ENCODE measurements around the gene GOLPH3.
"Not testable (repeated sequence)": the region's sequence is repeated elsewhere in the genome, so short reads cannot be mapped to it uniquely, and the experiment has no call there.

GOLPH3 gene

DNA sequence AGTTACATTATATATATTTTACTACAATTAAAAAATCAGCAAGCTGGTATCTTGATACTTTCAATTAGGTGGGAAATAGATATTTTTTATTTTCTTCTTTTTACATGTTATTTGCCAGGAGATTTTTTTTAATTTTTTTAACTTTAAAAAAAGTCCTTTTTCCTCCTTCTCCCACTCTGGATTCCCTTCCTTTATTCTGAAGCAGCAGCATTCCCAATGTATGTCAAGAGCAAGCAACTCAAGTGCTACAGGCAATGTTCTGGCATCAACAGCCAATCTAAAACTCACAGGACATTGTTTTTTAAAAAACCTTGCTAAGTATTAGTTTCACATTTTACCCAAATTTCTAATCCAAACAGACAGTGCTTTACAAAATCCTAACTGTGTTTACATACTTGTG is 41.4 kb downstream of the GOLPH3 start:
- DNase-seq: no peak

DNA sequence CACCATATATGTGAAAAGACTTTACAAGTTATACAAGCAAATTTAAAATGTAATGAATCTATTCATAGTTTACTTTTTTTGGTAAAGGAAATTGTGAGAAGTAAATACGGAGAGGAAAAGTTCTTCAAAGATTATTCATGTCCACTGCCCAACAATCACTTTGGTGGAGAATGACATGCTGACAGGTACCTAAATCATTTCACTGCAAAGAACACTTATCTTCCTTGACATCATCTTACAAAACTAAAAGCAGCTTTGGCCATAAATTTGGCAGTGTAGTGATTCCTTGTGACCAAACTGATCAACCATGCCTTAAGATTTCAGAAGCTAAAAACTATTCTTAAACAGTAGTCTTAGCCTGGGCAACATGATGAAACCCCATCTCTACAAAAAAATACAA is 42.5 kb downstream of the GOLPH3 start:
- DNase-seq: no peak

DNA sequence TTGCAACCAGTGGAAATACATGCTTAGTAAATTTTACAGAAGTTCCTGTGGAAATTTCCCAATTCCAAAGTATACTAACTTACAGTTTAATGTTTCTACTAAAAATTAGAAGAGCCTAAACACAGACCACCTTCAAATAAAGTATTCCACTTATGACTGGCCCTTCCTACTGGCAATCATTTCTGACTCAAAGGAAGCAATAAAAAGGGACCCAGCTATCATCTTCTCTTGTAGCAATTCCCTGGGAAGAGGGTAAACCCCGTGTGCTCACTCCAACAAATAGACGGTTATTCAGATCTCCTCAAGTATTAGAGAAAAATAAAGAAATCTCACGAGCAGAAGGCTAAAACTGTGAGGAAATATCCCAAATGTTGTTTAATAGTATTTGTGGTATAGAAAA is 43.3 kb downstream of the GOLPH3 start:
- no peak for DNase-seq

DNA sequence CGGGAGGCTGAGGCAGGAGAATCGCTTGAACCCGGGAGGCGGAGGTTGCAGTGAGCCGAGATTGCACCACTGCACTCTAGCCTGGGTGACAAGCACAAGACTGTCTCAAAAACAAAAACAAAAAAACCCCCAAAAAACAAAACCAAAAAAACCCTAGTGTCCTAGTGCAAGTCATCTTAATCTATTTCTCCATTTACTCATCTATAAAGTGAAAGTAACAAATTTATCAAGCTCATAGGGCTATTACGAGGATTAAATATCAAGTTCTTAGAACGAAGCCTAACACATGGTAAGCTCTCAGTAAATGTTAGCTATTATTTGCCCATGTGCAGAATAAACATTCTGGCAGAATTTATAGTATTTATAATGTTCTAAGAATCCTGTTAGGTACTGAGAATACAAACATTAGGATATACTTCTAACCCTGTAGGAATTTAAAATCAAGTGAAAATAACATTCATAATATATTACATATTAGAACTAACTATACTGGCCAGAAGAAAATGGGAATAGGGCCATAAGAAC is 45.0 kb downstream of the GOLPH3 start:
- no peak for DNase-seq

DNA sequence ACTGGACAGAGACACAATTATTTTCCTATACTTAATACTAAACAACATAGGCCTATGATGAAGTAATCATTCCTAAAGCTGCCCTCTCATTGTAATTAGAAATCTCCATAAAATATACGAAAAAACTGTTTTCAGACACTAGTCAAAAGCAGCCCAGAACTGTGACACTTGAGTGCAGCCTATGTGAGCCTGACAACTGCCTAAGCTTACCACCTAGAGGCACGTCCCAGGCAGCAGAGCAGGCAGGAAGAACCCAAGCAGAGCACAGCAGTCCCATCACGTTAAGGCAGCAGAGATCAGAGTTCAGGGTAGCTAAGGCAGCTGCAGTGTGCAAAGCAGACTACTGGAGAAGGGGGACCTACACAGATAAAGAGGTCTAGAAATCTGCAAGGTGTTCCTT is 46.4 kb downstream of the GOLPH3 start:
- no peak for DNase-seq

DNA sequence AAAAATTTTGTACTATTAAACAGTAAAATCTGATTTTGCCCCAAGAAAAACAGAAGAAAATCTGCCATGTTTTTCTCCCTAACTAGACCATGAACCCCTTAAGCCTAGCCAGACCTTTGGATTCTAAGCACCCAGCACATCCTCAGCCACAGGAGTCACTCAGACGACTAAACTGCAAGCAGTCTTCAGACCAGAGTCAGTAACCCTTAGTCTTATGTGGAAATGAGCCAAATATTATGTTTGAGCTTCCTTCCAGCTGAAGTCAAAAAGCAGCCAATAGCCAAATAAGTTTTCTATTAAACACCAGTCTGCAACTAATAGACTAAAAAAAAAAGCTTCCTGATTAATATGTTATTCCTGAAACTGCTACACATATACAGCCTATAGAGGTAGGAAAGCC is 47.4 kb downstream of the GOLPH3 start:
- DNase-seq: no peak

DNA sequence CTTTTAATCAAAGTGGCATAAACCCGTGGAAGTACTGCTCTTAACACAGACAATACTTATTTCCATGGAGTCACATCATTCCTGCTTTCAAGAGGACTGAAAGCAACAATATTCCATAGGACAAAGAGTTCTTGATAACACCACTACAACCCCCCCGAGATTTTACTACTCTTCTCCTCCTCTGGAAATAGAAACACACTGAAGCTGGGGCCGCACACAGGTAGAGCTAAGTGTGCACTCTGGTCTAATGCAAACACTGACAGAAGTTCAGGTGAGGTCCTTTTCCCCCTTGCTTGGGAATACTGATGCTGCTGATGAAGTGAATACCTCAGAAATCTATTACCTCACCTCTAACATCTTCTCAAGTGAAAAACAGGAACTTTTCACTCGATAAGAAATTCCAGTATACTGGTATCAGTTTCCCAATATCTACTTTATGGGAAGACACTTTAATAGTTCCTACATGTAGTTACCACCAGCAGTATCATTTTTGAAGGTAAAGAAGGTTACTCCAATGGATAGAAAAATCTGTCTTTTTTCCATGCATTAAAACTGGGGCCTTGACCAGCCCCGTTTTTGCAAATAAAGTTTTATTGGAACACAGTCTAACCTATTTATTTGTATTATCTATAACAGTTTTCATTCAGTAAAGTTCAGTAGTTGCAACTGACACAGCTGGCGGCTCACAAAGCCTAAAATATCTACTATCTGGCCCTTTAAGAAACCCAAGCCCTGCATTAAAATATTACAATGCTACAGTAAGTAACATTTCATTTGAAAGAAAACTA is 50.0 kb downstream of the GOLPH3 start:
- no peak for DNase-seq

DNA sequence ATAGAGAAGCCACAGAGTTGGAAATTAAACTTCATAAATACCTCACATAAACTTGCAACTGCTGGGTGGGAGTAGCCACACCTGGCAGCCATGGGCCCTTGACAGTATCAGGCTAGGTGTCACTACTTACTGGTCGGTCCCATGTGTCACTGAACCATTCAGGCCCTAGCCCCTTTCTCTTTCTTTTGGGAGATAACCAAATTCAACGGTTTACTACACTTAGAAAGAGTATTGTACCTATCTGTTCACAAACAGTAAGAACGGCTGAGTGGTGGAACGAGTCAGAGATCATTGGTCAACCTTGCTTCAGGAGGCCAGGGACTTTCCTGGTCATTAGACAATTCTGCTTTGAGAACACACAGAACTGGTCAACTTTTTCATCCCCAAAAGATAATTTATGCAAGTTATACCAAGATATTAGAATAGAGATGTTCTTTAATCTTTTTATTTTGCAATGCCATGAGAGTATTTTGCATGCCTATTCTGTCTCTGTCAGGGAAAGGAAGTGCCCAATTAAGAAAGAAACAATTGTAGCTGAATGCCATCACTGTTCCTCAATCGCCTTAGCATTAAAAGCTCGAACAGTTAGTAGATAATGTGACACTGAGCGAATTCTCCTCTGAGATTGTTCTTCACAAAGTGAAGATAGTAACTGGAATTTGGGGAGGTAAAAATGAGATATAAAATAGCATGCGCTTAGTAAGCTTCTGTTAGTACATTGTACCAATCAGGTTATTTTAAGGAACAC is 50.9 kb downstream of the GOLPH3 start:
- no peak for DNase-seq

DNA sequence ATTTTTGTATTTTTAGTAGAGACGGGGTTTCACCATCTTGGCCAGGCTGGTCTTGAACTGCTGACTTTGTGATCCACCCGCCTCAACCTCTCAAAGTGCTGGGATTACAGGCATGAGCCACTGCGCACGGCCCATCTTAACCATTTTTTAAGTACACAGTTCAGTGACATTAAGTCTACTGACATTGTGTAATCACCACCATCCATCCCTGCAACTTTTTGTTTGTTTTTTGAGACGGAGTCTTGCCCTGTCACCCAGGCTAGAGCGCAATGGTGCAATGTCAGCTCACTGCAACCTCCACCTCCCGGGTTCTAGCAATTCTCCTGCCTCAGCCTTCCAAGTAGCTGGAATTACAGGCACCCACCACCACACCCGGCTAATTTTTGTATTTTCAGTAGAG is 55.2 kb downstream of the GOLPH3 start:
- DNase-seq: not testable (repeated sequence)

DNA sequence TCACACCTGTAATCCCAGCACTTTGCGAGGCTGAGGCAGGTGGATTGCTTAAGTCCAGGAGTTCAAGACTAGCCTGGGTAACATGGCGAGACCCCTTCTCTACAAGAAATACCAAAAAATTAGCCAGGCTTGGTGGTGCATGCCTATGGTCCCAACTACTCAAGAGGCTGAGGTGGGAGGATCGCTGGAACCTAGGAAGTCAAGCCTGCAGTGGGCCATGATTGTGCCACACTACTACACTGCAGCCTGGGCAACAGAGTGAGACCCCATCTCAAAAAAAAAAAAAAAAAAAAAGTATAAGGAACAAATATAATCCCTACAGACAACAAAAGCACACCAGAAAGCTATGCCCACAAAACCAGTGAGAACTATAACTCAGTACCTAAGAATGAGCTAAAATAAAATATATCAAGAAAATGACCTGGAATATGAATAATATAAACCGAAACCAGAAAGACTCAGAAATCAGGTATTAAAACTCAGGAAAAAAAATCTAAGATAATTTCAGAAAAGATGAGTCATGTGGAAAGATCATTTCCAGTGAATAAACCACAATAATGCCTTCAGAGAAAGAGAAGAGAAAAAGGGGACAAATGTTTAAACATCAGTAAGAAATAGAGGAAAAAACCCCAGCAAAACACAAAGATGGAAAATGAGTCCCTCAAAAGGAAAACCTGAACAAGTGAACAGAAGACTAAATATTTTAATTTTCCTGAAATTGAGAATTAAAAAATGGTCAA is 57.4 kb downstream of the GOLPH3 start:
- DNase-seq: no peak

DNA sequence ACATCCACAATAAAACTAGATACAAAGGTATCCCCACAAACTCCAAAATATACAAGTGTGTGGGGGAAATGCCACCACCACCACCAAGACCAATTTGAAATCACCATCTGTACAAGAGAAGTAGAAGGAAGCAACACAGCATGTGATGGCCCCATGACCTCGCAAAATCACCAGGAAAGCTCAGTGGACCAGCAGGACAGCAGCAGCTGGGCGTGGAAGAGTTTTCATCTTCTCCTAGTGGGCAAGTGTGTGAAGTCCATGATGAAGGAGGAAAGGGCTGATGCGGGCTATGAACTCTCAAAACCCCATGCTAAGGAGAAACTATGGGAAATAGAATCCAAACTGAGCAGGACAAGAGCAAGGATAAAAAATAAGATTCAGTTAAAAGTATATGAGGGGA is 58.1 kb downstream of the GOLPH3 start:
- no peak for DNase-seq

DNA sequence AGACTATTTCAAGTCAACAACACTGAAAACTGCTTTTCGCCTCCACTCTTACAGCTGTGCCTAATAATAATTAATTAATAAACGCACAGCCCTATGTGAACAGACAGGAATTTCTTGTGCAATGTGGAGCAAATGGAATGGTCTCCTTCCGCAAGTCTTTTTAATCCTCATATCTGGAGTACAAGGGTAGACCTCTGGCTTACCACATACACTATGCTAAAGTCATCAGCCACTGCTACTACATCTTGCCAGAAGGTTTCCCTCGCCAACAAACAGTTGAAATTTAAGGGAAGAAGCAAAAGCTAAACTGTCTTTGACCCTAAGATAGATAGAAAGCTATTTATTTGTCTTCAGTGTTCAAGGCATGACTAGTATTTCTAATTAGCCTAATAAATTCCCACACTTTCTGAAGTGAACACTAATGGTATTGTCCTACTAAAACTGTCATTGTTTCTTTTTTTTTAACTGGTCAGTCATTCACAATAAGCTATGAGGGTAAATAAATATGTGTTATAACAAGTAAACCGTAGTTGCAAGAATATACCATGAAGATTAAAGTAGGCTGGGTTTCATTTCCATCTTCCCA is 63.9 kb downstream of the GOLPH3 start:
- DNase-seq: no peak

DNA sequence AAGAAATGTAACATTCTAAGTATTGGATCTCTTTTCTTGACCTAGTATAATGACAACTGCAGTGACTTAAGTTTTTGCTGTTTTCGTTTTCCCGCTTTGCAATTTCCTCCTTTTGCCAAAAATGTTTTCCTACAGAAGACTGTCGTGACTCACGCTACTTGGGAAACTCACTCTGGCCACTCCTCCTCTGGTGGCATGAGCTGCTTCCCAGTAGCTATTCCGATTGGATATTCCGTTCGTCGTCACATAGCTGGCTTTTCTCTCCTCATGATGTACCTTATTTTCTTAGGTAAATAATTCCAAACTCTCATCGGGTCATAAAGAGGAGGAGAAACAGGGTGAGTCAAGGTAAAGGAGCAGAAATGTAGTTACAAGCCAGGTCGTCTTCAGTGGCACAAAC is 64.9 kb downstream of the GOLPH3 start:
- no peak for DNase-seq

DNA sequence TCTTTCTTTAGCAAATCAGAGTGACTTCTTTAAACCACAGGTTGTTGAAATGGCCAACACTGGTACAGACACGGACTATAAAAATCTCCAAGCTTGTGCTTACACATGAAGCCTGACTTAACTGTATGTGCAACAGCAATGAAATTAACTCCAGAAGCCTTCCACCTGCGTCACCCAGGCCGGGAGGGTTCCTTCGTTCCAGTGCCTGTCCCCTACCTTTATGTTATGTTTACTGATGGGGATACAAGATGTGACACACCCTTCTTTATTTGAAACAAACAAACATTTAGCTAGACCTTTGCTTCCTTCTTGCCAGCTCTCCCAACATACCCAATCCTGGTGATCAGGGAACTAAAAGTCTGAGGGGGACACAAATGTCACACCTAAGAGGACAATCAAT is 66.0 kb downstream of the GOLPH3 start:
- no peak for DNase-seq

DNA sequence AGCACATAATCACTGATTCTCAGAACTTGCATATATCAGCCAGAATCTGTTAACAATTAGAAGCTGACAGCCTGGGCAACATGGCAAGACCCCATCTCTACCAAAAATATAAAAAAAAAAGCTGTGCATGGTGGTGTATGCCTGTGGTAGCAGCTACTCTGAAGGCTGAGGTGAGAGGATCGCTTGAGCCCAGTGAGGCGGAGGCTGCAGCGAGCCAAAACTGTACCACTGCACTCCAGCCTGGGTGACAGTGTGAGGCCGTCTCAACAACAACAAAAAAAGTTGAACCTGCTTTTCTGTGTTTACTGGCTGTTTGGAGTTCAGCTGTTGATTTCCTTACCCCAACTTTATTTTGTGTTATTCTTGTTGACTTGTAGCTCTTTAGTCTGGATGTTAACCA is 66.8 kb downstream of the GOLPH3 start:
- DNase-seq: no peak

DNA sequence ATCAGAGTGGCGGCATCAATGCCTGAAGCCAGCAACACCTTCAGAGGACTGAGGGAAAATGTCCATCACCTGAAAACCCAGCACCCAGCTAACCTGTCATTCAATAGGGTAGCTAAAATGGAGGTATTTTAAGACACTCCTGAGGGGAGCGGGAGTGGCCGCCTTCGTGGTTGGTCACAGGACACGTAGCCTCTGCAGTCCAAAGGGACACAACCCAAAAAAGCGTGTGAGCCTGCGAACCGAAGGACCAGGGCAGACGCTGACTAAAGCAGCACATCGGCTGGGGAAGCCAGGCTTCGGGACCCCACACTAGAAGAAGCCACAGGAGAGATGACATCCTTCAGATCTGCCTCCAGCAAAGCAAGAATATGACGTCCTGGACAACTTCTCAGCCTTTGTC is 70.6 kb downstream of the GOLPH3 start:
- DNase-seq: no peak

DNA sequence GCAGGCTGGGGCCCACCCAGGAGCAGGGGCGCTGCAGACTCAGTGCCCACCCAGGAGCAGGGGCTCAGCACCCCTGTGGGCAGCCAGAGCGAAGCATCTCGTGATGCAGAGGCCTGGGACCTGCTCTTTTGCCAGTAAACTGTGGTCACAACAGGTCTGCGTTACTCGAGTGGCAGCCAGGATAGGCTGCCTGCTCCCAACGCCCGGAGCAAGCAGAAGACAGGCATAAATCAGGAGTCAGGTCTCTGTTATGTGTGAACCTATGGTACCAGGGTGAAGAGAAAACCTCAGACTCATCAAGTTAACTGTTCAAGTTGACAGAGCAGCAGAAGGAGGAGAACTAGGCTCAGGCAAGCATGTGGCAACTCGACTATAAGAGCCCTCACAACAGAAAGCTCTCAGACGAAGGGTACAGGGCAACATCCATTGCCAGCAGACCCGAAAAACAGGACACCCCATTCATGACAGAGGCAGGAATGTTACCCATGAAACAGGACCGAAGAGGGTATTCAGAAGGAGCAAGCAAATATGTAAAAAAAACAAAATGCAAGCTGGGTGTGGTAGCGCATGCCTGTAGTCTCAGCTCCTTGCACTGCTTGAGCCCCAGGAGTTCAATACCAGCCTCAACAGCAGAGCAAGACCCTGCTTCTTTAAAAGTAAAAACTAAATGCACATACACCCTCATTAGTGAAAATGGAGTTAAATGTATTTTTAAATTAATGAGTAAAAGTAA is 71.7 kb downstream of the GOLPH3 start:
- DNase-seq: no peak

DNA sequence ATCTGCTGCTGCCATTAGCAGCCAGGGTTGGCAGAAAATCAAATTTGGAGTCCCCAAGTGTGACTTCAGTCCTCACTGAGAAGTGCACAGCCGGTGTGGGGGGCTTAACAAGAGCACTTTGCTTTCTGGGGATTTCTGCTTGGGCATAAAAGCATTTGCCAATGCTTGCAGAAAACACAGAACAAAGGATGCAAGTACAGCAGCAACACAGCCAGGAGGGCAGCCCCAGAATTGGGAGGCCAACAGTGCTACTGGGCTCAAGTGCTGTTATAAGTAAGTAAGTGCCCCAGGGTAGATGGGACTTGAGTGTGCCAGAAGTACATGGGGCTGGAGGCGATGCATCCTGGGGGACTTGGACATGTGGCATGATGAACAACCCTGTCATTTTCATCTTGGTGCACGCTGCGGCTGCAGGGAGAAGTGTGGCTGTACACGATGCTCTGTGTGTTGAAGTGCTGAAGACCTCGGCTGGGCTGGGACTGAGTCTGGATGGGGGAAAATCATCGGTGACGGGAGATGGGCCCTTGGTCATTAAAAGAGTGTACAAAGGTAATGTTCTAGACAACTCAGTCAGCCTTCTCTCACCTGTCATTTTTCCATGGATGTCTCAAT is 73.3 kb downstream of the GOLPH3 start:
- no peak for DNase-seq

DNA sequence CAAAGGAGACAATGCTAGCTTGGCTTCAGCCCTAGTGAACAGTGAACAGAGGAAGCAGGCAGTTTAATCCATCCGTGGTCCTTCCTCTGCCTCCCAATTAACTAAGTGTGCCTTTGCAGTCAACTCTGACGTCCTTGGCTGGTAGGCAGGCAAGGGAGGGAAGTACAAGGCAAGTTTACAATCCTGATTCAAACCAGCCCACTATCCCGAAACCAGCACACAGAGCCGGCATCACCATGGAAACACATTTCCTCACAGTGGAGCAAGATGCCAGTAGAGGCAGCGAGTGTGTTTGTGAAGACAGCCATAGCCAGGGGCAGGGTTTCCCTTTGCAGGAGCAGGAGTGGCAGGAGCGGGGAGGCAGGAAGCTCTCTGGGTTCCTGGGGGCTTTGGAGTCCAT is 73.9 kb downstream of the GOLPH3 start:
- DNase-seq: no peak

DNA sequence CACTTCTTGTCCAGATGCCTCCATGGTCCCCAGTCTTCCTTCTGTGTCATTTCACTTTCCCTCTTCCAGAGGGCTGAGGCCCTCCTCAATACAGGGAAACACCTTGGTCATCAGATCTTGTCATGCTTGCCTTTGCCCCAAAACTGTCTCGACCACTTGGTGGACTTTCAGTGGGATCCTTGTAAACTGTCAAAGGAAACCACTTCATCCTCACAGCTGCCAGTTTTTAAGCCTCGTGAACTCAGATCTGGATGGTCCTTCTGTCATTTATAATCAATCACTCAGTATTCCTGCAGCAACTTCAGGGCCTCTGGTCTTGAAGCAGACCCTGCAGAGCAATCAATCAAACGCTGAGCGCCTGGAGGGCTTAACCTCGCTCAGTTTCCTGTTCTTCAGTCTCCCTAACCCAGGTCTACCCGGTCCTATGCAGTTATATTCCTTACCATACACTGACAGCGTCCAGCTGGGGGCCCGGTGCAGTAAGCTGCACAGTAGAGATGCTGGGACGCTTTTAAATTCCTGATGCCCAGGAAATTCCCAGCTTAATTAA is 74.6 kb downstream of the GOLPH3 start:
- no peak for DNase-seq

DNA sequence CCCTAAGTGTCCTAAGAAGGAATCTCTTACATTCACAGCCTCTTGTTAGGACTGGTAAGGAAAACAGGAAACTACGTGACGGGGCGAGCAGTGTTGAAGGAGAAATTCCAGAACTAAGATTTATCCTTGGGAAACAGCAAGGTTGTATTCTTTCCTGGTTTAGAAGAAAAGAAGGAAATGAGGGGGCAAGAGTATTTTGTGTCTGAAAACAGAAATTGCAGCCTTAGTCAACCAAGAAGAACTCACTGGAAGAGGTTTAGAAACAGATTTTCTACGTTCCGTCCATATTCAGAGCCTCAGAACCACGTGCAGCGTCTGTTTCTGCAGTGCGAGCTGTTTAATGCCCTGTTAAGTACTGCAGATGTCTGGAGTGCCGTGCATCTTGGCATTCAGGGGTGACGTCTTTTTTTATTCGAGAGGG is 75.2 kb downstream of the GOLPH3 start:
- no peak for DNase-seq

DNA sequence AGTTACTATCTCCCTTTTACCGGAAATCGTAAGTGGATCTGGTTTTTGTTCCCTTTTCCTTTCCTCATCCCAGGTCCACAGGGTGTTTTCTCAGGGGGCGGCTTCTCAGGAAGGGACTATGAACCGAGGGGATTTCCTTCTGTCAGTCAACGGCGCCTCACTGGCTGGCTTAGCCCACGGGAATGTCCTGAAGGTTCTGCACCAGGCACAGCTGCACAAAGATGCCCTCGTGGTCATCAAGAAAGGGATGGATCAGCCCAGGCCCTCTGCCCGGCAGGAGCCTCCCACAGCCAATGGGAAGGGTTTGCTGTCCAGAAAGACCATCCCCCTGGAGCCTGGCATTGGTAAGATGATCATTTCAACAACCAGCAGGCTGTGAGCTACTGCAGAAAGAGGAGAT is 75.8 kb downstream of the GOLPH3 start:
- no peak for DNase-seq
